Measurements from ENCODE around the gene OVOL2. TPM values are rescaled to one million over a fixed set of nuclear protein-coding genes. Genes with fewer than 3 reads are reported as not detected.

Gene OVOL2
- total and polyA plus RNA-seq, 2 of the 8 experiments (the other 6 are each of a cell fraction or from before 2014, with no cell fraction given), result 11.0 to 11.4 TPM

GRCh38 chr20:17998446-17998845, 59.3 kb downstream of the OVOL2 start (continued):
- TF ChIP-seq ATF3 (IDR thresholded peaks at IDR 0.05; ENCODE audit: insufficient read depth, low read depth, low read length), result no peak
